HG03378 (cell line): ENCODE measurements around the gene ZFYVE26.
"Not testable (repeated sequence)": the region's sequence is repeated elsewhere in the genome, so short reads cannot be mapped to it uniquely, and the experiment has no call there.

ENCODE experiments used
- ATAC-seq: cut with Tn5 transposase; IDR thresholded peaks from one replicate; pipeline ENCODE4 v1.9.1; 2021; ENCODE audit warnings: mild to moderate bottlenecking, moderate library complexity; ENCODE audit not compliant: unreplicated experiment

The ZFYVE26 gene

GRCh38 chr14:67717048-67717447 lies 99.3 kb downstream of the ZFYVE26 start:
- no peak for ATAC-seq

- ATAC-seq = no peak
These were observed 106.2 kb downstream of the ZFYVE26 start for GRCh38 chr14:67710209-67710608.

- ATAC-seq = not testable (repeated sequence)
These were observed 106.6 kb downstream of the ZFYVE26 start for GRCh38 chr14:67709796-67710195.

- not testable (repeated sequence) for ATAC-seq
These were observed 107.0 kb downstream of the ZFYVE26 start for GRCh38 chr14:67709346-67709745.

GRCh38 chr14:67705211-67705610 lies 111.2 kb downstream of the ZFYVE26 start:
- ATAC-seq = no peak

GRCh38 chr14:67704484-67705089 lies 111.8 kb downstream of the ZFYVE26 start:
- ATAC-seq = peak; percentile 50

GRCh38 chr14:67703997-67704396 lies 112.4 kb downstream of the ZFYVE26 start:
- ATAC-seq = no peak

GRCh38 chr14:67701492-67701891 lies 114.9 kb downstream of the ZFYVE26 start, which contains the start of gene RDH12:
RDH12 (plus strand) TSS chr14:67701886; CDS start chr14:67722643, 20,757 bp downstream.
- ATAC-seq = not testable (repeated sequence)

GRCh38 chr14:67698179-67698578 lies 118.2 kb downstream of the ZFYVE26 start:
- no peak for ATAC-seq

- ATAC-seq = no peak
These were observed 119.4 kb downstream of the ZFYVE26 start for GRCh38 chr14:67697006-67697405.
